NCI-H2171 treated with DMSO at 0.1 percent for 48 hours (cell line): ENCODE measurements around the gene HUNK.

ENCODE experiments used
- DNase-seq: peaks from one replicate; lab custom pipeline; 2025; lab: John Stamatoyannopoulos, UW

Gene HUNK

GRCh38 chr21:31959881-31960280 lies 87.1 kb downstream of the HUNK start:
- no peak for DNase-seq

GRCh38 chr21:31961027-31961426 lies 88.2 kb downstream of the HUNK start:
- no peak for DNase-seq

GRCh38 chr21:31961704-31962103 lies 88.9 kb downstream of the HUNK start:
- DNase-seq: no peak

- no peak for DNase-seq
These were observed 91.9 kb downstream of the HUNK start for GRCh38 chr21:31964692-31965091.

- DNase-seq: no peak
These were observed 94.5 kb downstream of the HUNK start for GRCh38 chr21:31967334-31967733.

- no peak for DNase-seq
These were observed 99.8 kb downstream of the HUNK start for GRCh38 chr21:31972622-31973021.

GRCh38 chr21:31973402-31973944 lies 100.7 kb downstream of the HUNK start:
- DNase-seq: no peak

- no peak for DNase-seq
These were observed 101.7 kb downstream of the HUNK start for GRCh38 chr21:31974454-31974985.

GRCh38 chr21:31975491-31975890 lies 102.7 kb downstream of the HUNK start:
- DNase-seq: no peak

- peak; percentile 9 for DNase-seq
These were observed 105.0 kb downstream of the HUNK start for GRCh38 chr21:31977816-31978215.

- no peak for DNase-seq
These were observed 110.3 kb downstream of the HUNK start for GRCh38 chr21:31983120-31983519.

- DNase-seq: no peak
These were observed 110.7 kb downstream of the HUNK start for GRCh38 chr21:31983554-31983953.

- DNase-seq: no peak
These were observed 112.6 kb downstream of the HUNK start for GRCh38 chr21:31985398-31985797.

- no peak for DNase-seq
These were observed 113.4 kb downstream of the HUNK start for GRCh38 chr21:31986035-31986856.

- no peak for DNase-seq
These were observed 114.9 kb downstream of the HUNK start for GRCh38 chr21:31987696-31988095.

GRCh38 chr21:31988492-31989290 lies 115.9 kb downstream of the HUNK start:
- DNase-seq: no peak

GRCh38 chr21:31991356-31992331 lies 118.8 kb downstream of the HUNK start:
- DNase-seq: no peak

GRCh38 chr21:31992391-31992790 lies 119.6 kb downstream of the HUNK start:
- DNase-seq: no peak

- no peak for DNase-seq
These were observed 121.3 kb downstream of the HUNK start for GRCh38 chr21:31993826-31994825.

GRCh38 chr21:31997191-31997590 lies 124.4 kb downstream of the HUNK start:
- no peak for DNase-seq
